ENCODE data around the gene ARFGAP1.
"Not testable (repeated sequence)": the region's sequence is repeated elsewhere in the genome, so short reads cannot be mapped to it uniquely, and the experiment has no call there.

Gene ARFGAP1

DNA sequence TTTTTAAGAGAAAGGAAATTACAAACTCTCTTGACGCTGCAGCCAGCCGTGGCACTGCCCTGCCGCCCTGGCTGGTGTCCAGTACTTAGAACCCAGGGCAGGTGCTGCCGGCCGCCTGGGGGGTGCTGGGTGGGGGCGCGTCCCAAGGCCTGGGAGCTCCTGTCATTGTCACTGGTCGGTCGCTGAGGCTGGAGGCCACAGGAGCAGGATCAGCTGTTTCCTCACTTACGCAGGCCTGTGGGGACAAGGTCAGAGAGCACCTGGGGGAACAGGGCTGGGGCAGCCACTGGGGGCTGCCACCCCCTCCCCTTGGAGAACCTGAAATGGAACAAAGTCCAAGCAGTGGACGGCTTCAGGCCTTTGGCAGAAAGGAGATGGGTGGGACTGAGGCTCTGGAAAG lies 31.3 kb upstream of the ARFGAP1 start:
- no peak for DNase-seq

DNA sequence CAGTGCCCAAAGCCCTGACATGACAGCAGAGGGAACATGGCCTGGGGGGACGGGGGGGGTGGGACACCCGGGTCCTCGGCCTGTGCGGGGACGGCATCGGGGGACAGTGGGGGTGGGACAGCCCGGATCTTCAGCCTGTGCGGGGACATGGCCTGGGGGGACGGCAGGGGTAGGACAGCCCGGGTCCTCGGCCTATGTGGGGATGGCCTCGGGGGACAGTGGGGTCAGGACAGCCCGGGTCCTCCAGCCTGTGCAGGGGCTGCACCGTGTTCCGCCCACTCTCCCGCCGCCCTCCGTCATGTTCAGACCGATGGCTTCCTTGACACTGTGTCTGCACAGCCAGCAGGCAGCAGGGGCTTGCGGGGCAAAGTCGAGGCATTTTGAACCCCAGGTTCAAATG lies 29.9 kb upstream of the ARFGAP1 start:
- no peak for DNase-seq

- no peak for DNase-seq
Observed at GRCh38 chr20:63243604-63244247, 28.9 kb upstream of the ARFGAP1 start.

GRCh38 chr20:63244468-63244867 lies 28.1 kb upstream of the ARFGAP1 start:
- no peak for DNase-seq

- no peak for DNase-seq
Observed at GRCh38 chr20:63246490-63247288, 25.9 kb upstream of the ARFGAP1 start.

DNA sequence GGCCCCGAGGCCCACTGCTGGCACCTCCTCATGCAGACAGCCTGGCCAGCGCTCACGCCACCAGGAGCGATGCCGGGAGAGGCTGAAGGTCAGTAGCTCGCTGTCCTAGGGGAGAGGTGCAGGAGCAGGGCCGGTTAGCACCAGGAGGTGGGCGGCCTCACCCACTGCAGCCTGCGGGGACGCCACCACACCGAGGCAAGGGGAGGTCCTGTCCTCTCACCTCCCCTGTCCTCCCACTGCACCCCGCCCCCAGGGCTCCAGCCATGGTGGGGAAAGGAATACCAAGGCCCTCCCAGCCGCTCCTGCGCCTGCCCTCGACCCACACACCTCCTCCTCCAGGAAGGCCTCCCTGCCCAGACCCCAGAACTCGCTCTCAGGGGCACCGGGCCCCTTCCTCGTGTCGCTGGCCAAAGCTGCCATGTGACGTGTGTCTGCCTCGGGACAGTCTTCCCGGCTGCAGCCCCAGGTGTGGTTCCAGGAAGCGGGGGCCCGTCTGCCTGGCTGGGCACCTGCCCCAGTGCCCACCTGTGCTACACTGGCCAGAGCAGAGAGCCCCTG lies 24.9 kb upstream of the ARFGAP1 start:
- no peak for DNase-seq

DNA sequence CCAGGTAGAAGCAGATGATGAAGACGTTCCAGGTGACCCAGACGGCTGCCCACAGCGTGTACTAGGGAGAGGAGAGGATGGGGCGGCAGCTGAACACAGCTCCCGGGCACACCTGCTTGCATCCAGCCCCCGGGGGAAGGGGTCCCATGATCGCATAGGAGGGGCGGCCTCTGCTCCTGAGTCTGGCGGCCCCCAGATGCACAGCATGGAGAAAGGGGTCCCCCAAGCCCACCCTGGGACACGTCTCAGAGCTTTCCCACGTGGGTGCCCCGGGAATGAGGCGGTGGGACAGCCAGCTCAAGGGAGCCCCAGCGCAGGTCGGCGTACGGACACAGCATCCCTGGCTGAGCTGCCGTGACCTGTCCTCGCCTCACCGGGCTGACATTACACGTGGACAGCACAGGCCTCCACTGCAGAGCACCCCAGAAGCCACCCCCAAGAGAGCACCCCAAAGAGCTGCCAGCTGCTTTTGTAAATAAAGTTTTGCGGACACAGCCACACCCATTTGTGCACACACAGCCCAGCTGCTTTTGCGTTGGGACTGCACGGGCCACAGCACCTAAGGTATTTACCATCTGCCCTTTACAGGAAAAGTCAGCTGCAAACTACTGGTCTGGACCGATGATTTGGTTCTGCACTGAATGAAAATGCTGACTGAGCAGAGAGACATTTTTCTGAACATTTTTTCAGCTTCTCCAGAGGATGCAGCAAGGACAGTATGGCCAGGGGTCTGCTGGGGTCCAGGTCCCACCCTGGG lies 23.6 kb upstream of the ARFGAP1 start:
- no peak for DNase-seq

DNA sequence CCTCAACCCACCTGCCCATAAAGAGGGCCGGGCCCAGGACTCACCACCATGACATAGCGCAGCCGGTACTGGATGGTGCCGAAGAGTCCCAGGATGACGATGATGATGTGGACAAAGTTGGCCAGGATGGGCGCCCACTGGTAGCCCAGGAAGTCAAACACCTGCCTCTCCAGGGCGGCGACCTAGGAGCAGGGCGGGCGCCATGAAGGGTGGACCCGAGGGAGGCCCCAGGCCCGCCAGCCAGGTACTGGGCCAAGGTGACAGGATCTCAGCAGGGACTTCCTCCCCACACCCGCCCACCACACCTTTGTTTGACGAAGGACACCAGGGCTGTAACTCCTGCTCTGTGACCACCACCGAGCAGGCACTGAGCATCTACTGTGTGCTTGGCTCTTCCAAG lies 22.7 kb upstream of the ARFGAP1 start:
- no peak for DNase-seq

GRCh38 chr20:63251350-63251749 lies 21.3 kb upstream of the ARFGAP1 start:
- not testable (repeated sequence) for DNase-seq

DNA sequence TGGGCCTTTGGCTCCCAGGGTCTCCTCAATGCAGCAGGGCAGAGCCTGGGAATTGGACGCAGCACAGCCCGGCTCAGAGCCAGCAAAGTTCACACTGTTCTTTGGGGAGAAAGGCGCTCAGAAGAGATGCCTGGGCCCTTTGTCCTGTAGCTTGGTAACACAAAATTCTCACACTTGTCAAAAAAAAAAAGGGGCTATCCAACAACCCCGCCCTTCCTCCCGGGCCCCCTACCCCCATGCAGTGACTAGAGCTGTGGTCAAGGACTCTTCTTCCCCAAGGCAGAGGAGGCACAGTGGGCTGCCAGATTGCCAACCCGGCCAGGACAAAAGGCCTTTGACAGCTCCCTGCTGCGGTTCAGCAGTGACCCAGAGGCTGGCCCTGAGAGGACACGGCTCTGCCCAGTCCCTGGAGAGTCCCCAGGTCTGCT lies 20.3 kb upstream of the ARFGAP1 start:
- no peak for DNase-seq

- no peak for DNase-seq
Observed at GRCh38 chr20:63253065-63253437, 19.6 kb upstream of the ARFGAP1 start.

DNA sequence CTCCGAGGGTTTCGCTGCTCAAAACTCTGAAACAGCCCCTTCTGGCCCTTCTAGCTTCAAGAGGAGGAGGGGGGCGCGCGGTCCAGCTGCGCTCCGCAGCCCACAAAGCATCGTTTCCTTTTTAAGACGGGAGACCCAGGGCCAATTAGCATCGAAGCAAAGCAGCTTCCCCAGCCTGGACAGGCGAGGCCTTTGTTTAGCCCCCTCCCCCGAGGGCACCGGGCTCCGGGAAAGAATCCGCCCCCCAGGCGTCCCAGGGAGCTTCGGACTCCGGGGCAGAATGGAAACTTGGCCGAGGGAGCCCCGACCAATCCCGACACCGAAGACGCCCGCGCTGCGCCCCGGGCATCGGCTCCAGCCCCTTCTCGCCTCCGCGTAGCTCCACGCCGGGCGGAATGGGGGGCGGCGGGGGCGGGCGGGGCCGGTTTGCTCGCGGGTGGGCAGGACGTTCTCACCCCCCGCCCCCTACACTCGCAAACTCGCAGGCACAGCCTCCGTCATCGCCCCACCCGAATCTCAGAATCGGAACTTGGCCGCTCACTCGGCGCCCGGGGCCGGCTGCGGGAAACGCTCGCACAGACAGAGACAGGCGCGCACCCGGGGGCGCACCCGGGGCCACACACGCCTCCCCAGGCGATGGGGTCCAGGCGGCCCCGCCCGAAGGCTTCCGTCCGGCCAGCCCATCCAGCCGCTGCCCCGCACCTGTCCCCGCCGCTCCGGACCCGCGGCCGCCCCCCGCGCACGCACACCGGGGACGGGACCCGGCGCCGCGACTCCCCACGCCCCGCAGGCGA lies 19.0 kb upstream of the ARFGAP1 start:
- DNase-seq, result no peak

DNA sequence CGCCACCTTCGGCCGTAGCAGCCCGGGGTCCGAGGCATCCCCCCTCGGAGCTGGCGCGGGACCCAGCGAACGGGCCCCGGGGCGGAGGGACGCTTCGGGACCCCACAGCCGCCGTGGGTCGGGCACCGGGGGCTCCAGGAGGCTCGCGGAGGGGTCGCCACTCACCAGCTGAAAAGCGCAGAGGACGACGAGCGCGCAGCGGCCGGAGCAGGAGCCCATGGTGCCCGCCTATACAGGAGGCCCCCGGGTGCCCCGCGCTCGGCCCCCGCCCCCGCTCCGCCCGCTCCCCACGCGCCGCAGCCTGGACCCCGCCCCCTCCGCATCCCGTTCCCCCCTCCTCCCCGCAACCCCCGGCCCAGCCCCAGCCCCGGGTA lies 18.4 kb upstream of the ARFGAP1 start, which contains the start of gene NKAIN4:
Gene NKAIN4 (minus strand): TSS at position 232 of the 374 bp plus-strand sequence. CDS start 13 bp downstream, at position 219.
- no peak for DNase-seq

DNA sequence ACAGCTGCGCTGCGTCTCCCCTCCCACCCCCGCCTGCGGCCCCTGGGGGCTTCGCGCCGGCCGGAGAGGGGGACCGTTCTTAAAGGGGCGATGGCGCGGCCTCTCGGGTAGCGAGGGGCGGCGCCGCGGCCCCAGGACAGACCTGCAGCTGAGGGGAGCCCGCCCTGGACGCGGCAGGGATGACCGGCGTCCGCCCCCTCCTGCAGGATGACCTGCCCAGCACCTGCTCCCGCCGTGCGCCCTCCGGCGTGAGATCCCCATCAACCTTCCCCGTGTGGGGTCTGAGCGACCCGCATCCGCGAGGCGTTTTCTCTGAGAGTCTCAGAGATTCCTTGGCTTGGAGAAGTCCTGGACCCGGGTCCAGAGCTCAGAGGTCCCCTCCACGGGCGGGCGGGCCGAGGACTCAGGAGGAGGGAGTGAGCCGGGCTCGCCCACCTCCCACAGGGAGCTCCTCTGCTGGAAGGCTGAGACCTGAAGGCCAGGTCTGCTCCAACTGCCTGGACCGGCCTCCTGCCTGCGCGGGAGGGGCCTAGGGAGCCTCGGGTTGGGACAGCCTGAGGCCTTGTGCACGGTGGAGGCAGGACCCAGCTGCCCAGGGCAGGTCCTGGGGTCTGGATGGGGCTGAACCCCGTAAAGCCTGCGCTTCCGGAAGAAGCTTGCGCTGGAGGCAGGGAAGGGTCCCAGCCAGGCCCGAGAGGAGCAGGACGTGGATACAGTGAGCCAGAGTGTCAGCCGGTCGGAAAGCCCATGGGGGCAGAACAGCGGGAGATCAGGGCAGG lies 17.8 kb upstream of the ARFGAP1 start:
- DNase-seq, result no peak

- DNase-seq, result no peak
Observed at GRCh38 chr20:63255931-63256704, 16.5 kb upstream of the ARFGAP1 start.

DNA sequence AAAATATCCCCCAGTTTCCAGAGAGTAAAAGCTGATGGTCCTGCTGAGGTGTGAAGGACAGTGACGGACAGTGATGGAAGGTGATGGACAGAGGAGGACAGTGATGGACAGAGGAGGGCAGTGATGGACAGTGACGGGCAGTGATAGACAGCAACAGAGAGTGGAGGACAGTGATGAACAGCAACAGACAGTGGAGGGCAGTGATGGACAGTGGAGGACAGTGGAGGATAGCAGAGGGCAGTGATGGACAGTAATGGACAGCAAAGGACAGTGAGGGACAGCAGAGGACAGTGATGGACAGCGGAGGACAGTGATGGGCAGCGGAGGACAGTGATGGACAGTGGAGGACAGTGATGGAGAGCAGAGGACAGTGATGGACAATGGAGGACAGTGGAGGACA lies 15.7 kb upstream of the ARFGAP1 start:
- DNase-seq, result no peak

DNA sequence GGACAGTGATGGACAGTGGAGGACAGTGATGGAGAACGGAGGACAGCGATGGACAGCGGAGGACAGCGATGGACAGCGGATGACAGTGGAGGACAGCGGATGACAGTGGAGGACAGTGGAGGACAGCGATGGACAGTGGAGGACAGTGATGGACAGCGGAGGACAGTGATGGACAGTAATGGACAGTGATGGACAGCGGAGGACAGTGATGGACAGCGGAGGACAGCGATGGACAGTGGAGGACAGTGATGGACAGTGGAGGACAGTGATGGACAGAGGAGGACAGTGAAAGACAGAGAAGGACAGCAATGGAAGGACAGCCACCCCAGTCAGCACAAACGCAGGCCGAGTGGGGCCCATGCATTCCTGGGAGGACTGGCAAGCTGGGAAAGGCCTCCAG lies 15.0 kb upstream of the ARFGAP1 start:
- DNase-seq, result no peak

GRCh38 chr20:63258781-63259180 lies 13.8 kb upstream of the ARFGAP1 start:
- DNase-seq, result no peak

GRCh38 chr20:63259734-63260460 lies 12.7 kb upstream of the ARFGAP1 start:
- no peak for DNase-seq

DNA sequence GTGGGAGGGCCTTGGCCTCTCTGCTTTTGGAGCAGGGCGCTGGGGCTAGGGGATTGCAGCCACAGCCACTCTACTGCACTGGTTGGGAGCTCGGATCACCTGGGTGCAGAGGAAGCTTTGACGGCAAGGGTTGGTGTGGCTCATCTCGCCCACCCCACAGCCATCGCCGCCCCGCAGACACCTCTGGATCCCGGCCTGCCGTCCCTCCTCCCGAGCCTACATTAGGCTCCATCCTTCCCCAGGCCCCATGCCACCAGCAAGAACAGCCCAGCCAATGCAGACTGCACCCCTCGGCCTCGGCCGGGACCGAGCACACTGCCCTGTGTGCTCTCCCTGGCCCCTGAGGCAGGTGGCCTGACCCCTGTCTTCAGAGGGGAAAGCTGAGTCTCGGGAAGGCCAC lies 12.1 kb upstream of the ARFGAP1 start:
- DNase-seq, result no peak

Data from activated CD8-positive, alpha-beta memory T cell treated with anti-CD3 and anti-CD28 coated beads, Interleukin-2, amount 50 U/mL, for 48 hours (primary cell).